Tibial nerve (tissue), 4 donors: Measurements from ENCODE around the gene TAP2. TPM values are rescaled to one million over a fixed set of nuclear protein-coding genes. Genes with fewer than 3 reads are reported as not detected.

ENCODE experiments used
- DNase-seq, 2 donors: peaks; one replicate each; pipeline ENCODE4 v3.0.0-alpha.2; 2019; ENCODE audit warnings: low spot score in 2 of 2
- H3K27ac ChIP-seq, 4 donors: fragments of 200-600 bp; sonication (generic) in 3 of 4; one replicate each; pipeline ENCODE4 v1.5.1; 2017 to 2019; ENCODE audit warnings: mild to moderate bottlenecking in 1 of 4
- H3K27me3 ChIP-seq, 2 donors: fragments of 200-600 bp; sonication (generic) in 1 of 2; one replicate each; pipeline versions ENCODE4 v1.5.1 to v1.6.0; 2017 to 2019
- H3K36me3 ChIP-seq, 3 donors: fragments of 200-600 bp; sonication (generic); one replicate each; pipeline ENCODE4 v1.5.1; 2018 to 2019
- H3K4me1 ChIP-seq, 4 donors: fragments of 200-600 bp; sonication (generic) in 3 of 4; one replicate each; pipeline ENCODE4 v1.5.1; 2017 to 2019
- H3K4me3 ChIP-seq, 4 donors: fragments of 200-600 bp; sonication (generic) in 3 of 4; one replicate each; pipeline ENCODE4 v1.5.1; 2017 to 2019; ENCODE audit warnings: mild to moderate bottlenecking in 1 of 4, moderate library complexity in 1 of 4
- H3K9me3 ChIP-seq, 4 donors: fragments of 200-600 bp; sonication (generic) in 3 of 4; one replicate each; pipeline ENCODE4 v1.5.1; 2017 to 2019
- EP300 ChIP-seq, 2 donors: sonication (generic); formaldehyde crosslinking; IDR thresholded peaks; one replicate each; pipeline ENCODE4 v1.6.1; 2017; ENCODE audit warnings: antibody characterized with exemption in 2 of 2, mild to moderate bottlenecking in 1 of 2
- POLR2A ChIP-seq, 2 donors: fragments of 450-650 bp; IDR thresholded peaks; one replicate each; pipeline ENCODE4 v1.6.1; 2017; ENCODE audit warnings: antibody characterized with exemption in 2 of 2, mild to moderate bottlenecking in 2 of 2, moderate library complexity in 2 of 2
- WGBS, 2 donors: methylation state at CpG; one replicate each; pipeline ENCODE4 v1.1.5; 2018; 5-methylcytosine and 5-hydroxymethylcytosine counted together
- total RNA-seq, 4 donors: library from RNA; depleted of rRNA; stranded (reverse); fragments of >200 nt; gene quantifications; one replicate each; pipeline ENCODE4 v1.1.0, GENCODE V29; 2016
- TF ChIP-seq, protein P1 (sequence below), 5 experiments: fragments of 200-600 bp in 3 of 5; fragments of 450-650 bp in 2 of 5; sonication (generic) in 3 of 5; IDR thresholded peaks; one replicate each; pipeline ENCODE4 v1.5.1; 2016 to 2019; ENCODE audit warnings: antibody characterized with exemption in 5 of 5, mild to moderate bottlenecking in 3 of 5, moderate library complexity in 2 of 5

The TAP2 gene
- total RNA-seq, 4 donors from 2014 or later = 14.1 to 21.9 (median 19.8) TPM

DNA sequence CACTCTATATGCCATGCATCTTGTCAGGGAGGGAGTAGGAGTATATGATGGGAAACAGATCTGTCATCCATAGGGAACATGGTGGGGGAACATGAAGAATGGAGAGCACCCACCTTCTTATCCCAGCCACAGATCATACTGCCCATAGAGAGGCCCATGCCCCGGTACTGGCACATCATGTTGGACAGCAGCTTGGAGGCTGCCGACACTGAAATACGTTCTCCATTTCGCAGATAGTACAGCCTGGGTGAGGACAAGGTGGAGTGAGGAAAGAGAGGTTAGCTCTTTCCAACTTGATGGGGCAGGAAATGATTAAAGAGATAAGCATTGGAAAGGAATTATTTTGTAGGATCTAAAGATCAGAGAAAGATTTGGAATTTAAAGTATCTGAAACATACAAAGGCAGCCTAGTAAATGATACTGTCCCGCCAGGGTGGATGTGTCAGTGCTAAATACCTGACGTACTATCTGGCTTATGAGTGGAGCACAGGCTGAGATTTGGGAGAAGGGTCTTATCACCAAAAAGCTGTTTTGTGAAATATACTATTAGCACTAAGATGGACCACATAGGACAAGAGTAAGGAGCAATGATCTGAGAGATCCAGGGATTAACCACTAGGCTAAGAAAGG lies 3.6 kb upstream of the TAP2 start:
- Histone ChIP-seq H3K4me3 (no peak overlapping the region), H3K9me3 (no peaks in the 10 kb centered on the region), H3K36me3 (peaks cover 0 to 46% (median 7%) of the 10 kb centered on the region in 3 donors), H3K27me3 (no peaks in the 10 kb centered on the region), H3K4me1 (peaks cover 0 to 44% (median 26%) of the 10 kb centered on the region in 4 donors), H3K27ac (peak overlapping the region in 2 of 4 donors; percentile 29 to 94)
- DNase-seq = no peak
- TF ChIP-seq POLR2A (IDR thresholded peaks at IDR 0.05) = no peak
- TF ChIP-seq, protein P1, sequence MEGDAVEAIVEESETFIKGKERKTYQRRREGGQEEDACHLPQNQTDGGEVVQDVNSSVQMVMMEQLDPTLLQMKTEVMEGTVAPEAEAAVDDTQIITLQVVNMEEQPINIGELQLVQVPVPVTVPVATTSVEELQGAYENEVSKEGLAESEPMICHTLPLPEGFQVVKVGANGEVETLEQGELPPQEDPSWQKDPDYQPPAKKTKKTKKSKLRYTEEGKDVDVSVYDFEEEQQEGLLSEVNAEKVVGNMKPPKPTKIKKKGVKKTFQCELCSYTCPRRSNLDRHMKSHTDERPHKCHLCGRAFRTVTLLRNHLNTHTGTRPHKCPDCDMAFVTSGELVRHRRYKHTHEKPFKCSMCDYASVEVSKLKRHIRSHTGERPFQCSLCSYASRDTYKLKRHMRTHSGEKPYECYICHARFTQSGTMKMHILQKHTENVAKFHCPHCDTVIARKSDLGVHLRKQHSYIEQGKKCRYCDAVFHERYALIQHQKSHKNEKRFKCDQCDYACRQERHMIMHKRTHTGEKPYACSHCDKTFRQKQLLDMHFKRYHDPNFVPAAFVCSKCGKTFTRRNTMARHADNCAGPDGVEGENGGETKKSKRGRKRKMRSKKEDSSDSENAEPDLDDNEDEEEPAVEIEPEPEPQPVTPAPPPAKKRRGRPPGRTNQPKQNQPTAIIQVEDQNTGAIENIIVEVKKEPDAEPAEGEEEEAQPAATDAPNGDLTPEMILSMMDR (IDR thresholded peaks at IDR 0.05) = no peak
- no peak for TF ChIP-seq EP300 (IDR thresholded peaks at IDR 0.05)
- 92 to 98% methylated on average over 6 of the region's 6 CpGs for WGBS, 2 donors

DNA sequence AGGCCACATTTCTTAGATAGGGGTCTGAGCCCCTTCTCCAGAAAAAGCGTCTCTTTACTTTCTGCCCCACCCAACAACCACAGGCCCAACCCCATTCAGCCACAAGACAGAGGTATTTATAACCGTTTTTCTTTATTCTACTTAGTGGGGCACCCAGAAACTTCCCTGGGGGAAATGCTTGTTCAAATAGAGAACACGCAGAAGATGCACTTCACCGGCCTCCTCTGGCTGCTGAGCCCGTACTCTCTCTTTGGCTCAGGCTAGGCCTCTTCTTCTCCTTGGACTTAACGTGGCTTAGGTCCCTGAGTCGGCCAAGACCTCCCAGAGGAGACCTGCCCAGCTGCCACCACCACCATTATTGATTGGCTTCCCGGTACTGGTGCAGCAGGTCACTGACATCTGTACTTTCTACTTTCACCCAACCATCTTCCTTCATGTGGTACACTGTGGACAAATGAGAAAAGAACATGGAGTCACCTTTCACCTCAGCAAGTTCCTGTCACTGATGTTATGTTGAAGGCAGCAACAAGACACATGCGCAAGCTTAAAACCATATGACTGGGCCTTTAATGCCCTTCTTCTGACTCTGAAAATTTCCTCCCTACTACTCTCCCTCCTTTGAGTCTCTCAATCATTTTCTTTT lies 2.2 kb upstream of the TAP2 start:
- no peaks in the 10 kb centered on the region for H3K9me3 ChIP-seq
- H3K27ac ChIP-seq = peak overlapping the region in 1 of 4 donors; percentile 40
- H3K4me3 ChIP-seq = no peak overlapping the region
- H3K27me3 ChIP-seq = no peaks in the 10 kb centered on the region
- no peak for DNase-seq
- H3K36me3 ChIP-seq = peaks cover 0 to 34% (median 0%) of the 10 kb centered on the region in 3 donors
- H3K4me1 ChIP-seq = peaks cover 0 to 47% (median 25%) of the 10 kb centered on the region in 4 donors
- WGBS, 2 donors = 82 to 91% methylated on average over 9 of the region's 9 CpGs
- no peak for TF ChIP-seq POLR2A (IDR thresholded peaks at IDR 0.05)

DNA sequence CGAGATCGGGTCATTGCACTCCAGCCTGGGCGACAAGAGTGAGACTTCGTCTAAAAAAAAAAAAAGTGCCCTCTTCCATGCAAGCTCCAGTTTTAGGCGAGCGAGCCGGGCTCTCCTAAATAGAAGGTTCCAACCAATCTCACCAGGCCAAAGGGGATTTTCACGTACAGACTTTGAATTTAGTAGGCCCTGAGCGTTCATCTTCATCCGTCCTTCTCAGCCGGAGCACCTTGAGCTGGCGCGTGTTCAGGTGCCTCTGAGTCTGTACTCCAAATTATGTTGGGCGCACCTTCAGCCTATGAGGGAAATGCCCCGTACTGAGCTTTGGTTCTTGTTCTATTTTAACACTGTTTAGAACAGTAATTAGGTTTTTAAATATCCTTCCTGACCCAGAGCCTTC lies 817 bp upstream of the TAP2 start:
- no peaks in the 10 kb centered on the region for H3K9me3 ChIP-seq
- H3K27ac ChIP-seq = peak overlapping the region in 3 of 4 donors; percentile 96 to 99 (median 97)
- H3K4me3 ChIP-seq = no peak overlapping the region
- no peak for DNase-seq
- TF ChIP-seq, protein P1 (IDR thresholded peaks at IDR 0.05) = no peak
- TF ChIP-seq POLR2A (IDR thresholded peaks at IDR 0.05) = no peak
- H3K36me3 ChIP-seq = peaks cover 0 to 42% (median 0%) of the 10 kb centered on the region in 3 donors
- WGBS, 2 donors = 87 to 90% methylated on average over 15 of the region's 15 CpGs
- no peaks in the 10 kb centered on the region for H3K27me3 ChIP-seq
- H3K4me1 ChIP-seq = peaks cover 0 to 36% (median 20%) of the 10 kb centered on the region in 4 donors

DNA sequence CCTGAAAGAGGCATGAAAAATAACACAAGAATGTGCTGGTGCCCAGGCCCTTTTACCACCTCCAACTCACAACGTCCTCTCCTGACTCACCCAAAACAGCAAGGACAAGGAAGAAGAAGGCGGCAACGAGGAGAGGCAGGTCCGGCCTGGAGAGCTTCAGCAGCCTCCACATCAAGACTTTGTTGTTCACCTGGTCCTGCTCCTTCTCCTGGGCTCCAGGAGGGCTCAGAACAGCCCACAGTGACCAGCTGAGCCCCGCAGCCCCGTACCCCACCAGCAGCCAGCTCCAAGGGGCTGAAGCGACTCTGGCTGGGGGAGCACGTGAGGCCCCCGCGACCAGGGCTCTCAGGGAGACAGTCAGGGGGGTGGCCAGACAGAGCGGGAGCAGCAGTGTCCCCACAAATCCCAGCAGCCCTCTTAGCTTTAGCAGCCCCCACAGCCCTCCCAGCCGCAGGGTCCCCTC lies 857 bp downstream of the TAP2 start:
- H3K9me3 ChIP-seq = no peaks in the 10 kb centered on the region
- WGBS, 2 donors = 26 to 35% methylated on average over 7 to 9 of the region's 12 CpGs
- peaks cover 0 to 28% (median 14%) of the 10 kb centered on the region in 4 donors for H3K4me1 ChIP-seq
- H3K27ac ChIP-seq = peak overlapping the region; percentile 93 to 99 (median 96)
- H3K36me3 ChIP-seq = peaks cover 0 to 52% (median 0%) of the 10 kb centered on the region in 3 donors
- no peak for DNase-seq
- peak overlapping the region; percentile 57 to 85 (median 76) for H3K4me3 ChIP-seq
- H3K27me3 ChIP-seq = no peaks in the 10 kb centered on the region
- TF ChIP-seq POLR2A (IDR thresholded peaks at IDR 0.05) (no peak), EP300 (IDR thresholded peaks at IDR 0.05) (no peak)
- TF ChIP-seq, protein P1 (IDR thresholded peaks at IDR 0.05) = no peak

DNA sequence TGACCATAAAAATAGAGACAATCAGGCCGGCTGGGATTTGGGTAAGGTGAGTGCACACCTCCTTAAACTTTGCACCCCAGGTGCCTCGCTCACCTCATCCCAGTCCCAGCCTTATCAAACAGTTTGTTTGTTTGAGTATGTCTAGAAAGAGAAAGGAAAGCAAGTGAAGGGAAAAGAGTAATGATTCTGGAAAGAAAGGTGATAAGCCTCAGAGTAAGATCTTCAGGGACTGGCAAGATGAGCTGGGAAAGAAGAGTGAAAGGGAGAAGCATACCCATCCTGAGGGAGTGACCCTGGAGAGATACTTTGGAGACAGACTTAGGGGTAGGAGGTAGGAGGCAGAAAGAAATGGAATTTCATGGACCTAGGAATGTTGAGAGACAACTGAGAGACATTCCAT lies 1.7 kb downstream of the TAP2 start:
- 87 to 93% methylated on average over 2 of the region's 2 CpGs for WGBS, 2 donors
- DNase-seq = no peak

More for the DNA sequence above, 1.7 kb downstream of the TAP2 start:
- Histone ChIP-seq H3K9me3 (no peaks in the 10 kb centered on the region), H3K27ac (no peak overlapping the region), H3K4me1 (peaks cover 0 to 20% (median 12%) of the 10 kb centered on the region in 4 donors), H3K36me3 (peaks cover 0 to 52% (median 0%) of the 10 kb centered on the region in 3 donors), H3K4me3 (no peak overlapping the region), H3K27me3 (no peaks in the 10 kb centered on the region)
- TF ChIP-seq, protein P1 (IDR thresholded peaks at IDR 0.05) = no peak
- TF ChIP-seq POLR2A (IDR thresholded peaks at IDR 0.05) = no peak
- no peak for TF ChIP-seq EP300 (IDR thresholded peaks at IDR 0.05)
